HG02973 (cell line): ENCODE data around the gene SETD2.

Experiments
- ATAC-seq: cut with Tn5 transposase; IDR thresholded peaks from one replicate; pipeline ENCODE4 v1.9.1; 2021; ENCODE audit warnings: moderate library complexity; ENCODE audit not compliant: unreplicated experiment

The SETD2 gene

DNA sequence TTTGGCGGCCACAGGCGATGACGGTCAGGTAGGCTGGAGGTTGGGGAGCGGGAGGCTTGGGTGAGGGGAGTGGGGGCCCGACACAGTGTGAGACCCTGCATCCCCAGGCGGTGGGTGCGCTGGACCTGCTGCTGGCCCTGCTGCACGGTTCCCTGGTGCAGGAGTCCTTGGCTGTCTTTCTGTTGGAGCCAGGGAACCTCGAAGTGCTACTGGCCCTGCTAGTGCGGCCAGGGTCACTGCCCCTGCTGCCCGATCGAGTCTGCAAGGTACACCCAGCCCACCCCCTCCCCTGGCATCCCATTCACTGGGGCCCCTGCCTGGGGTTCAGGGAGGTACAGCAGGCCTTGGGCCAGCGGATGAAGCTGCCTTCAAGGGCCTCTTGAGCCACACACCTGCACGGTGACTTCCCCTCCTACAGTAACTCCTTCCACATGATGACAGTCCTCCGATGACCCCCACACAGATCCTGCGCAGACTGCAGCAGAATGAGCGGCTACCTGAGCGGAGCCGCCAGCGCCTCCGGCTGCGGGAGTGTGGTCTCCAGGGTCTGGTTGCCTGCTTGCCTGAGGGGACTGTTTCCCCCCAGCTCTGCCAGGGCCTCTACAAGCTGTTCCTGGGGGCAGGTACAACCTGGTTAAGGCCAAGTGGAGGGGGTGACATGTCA lies 164.9 kb downstream of the SETD2 start:
- ATAC-seq = no peak

DNA sequence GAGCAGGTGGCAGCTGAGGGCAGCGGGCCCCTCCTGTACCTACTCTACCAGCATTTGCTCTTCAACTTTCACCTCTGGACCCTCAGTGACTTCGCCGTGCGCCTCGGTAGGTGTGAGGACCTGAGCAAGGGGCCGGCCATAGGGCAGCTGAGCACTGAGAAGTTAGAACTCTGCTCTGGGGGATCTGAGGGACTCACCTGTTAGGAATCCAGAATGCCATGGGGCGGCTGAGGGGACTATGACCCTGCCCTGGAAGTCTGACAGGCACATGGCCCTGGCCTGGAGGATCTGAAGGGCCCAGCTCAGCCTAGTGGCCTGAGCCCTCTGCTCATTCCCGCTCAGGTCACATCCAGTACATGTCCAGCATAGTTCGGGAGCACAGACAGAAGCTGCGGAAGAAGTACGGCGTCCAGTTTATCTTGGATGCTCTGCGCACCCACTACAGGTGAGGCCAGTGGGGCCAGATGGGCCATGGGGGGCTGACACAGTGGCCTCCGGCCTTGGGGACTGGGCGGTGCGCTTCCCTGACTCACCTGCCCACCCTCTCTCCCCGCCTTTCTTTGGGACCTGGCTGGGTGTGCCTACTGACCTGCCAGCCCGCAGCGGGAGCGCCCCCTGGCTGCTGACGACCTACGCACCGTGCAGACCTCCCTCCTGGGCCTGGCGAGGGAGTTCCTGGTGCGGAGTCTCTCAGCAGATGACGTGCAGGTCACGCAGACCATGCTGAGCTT lies 165.6 kb downstream of the SETD2 start:
- no peak for ATAC-seq

DNA sequence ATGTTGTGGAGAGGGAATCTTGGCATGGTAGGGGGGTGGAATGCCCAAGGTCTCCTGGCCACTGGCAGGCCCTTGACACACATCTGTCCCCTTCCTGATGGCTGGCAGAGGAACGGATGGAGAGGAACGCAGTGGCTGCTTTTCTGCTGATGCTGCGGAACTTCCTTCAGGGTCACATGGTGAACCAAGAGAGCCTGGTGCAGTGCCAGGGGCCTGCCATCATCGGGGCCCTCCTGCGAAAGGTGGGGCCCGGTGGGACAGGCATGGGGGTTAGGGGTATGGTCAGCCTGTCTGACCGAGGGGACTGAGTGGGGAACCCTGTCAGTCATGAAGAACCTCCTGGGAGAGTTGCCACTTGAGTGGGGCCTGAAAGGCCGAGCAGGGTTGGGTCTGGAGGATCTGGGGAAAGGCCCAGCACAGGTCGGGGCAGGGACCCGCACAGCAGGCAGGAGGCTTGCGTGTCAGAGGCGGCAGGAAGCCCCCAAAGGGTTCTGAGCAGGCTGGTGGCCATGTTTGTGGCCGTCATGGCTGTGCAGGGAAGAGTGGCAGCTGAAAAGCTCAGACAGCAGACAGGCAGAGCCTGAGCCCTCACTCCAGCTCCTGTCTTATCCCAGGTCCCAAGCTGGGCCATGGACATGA lies 166.3 kb downstream of the SETD2 start:
- no peak for ATAC-seq

DNA sequence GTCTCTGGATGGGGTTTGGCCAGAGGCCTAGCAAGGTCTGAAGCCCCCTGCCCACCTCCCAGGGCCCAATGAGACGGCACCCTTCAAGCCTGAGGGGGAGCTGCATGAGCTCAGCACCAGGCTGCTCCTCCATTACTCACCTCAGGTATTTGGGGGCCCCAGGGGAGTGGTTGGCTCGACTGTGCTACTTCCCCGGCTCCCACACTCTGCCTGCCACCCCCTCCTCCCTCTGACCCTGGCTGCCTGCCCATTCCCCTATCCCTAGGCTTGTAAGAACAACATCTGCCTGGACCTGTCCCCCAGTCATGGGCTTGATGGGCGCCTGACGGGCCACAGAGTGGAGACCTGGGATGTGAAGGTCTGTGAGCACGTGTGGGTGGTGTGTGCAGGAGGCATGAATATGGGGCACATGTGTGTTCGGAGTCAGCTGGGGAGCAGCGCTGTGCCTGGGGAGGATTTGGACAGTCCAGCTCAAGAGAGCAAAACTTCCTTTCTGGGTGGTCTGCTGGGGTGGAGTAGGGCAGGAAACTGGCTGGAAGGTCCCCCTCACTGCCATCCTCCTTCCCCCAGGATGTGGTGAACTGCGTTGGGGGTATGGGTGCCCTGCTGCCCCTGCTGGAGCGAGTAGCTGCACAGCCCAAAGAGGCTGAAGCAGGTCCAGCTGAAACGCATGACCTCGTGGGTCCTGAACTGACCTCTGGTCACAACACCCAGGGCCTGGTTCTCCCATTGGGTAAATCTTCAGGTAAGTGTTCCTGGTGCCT lies 167.0 kb downstream of the SETD2 start:
- no peak for ATAC-seq

DNA sequence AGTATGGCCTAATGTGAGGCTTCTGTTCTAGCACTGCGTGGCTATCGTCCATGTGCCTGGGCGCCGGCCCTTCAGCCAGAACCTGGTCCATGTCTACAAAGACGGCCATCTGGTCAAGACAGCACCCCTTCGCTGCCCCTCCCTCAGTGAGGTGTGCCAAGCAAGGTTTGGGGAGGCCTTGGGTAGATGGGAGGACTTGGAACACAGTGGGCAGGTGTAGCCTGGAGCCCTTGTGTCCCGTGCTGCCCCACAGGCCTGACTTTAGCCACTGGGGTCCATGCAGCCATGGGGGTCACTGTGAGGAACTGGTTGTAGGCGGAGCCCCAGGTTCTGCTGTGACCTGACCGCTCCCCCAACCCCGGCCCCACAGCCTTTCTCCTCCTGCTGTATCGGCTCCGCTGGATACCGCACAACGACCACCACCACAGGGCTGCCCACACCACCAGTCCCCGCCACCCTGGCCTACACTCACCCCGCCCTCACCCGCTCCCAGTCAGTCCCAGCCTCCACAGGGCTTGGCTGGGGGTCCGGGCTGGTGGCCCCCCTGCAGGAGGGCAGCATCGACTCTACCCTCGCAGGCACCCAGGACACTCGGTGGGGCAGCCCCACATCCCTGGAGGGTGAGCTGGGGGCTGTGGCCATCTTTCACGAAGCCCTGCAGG lies 167.9 kb downstream of the SETD2 start:
- ATAC-seq = no peak

DNA sequence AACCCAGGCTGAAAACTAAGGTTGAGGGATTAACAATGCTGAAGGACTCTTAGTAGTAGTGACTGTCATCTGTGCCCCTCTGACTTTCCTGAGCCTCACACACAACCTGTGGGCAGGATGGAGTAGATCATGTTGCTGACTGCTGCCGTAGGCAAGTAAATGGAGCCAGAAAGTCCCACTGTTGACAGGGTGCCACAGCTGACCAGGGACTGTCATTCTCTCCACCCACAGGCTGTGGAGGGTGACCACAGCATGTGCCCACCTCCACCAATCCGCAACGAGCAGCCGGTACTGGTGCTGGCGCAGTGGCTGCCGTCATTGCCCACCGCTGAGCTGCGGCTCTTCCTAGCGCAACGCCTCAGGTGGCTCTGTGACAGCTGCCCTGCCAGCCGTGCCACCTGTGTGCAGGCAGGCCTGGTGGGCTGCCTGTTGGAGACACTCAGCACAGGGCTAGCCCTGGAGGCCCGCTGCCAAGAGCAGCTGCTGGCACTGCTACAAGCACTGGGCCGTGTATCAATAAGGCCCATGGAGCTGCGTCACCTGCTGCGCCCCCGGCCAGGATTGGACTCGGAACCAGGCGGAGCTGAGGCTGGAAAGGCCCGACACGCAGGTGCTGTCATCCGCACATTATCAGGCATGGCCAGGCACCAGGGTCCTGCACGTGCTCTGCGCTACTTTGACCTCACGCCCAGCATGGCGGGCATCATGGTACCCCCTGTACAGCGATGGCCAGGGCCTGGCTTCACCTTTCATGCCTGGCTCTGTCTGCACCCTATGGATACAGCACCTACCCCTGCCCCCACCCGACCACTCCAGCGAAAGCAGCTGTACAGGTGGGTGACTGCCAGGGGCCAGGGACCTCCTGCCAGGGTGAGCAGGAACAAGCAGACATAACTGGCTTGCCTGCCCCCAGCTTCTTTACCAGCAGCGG lies 168.8 kb downstream of the SETD2 start:
- ATAC-seq = no peak

DNA sequence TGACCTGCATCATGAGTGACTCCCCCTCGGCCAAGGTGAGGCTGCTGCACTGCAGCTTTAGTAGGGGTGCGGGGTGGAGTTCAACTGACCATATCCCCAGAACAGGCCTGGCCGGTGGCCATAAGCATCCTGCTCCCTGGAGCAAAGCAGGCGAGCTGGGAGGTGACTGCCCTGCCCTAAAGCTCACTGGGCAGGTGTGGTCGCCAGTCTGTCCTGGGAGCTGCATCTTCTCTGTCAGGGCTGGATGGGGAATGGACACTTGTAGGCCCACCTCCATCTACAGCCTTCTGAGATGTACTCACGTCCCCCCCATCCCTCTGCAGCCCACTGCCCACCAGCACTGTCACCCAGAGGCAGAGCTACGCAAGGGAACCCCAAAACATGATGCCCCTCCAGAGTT lies 169.9 kb downstream of the SETD2 start:
- no peak for ATAC-seq

DNA sequence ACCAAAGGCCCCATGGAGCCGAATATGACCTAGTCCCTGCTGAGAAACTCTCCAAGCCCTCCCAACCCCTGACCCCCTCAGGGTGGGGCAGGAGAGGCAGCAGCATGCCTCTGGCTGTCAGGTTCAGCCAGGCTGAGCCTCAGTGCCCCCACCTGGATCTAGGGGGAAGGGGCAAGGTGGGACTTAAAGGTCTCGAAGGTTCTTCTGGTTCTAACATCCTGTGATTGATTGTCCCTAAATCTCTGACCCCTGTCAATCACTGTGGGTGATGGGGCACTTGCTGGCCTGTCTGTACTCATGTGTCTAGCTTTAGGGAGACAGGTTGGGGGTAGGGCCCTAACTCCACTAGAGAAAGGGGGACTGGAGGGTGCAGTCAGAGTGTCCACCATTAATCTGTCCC lies 170.6 kb downstream of the SETD2 start:
- no peak for ATAC-seq

DNA sequence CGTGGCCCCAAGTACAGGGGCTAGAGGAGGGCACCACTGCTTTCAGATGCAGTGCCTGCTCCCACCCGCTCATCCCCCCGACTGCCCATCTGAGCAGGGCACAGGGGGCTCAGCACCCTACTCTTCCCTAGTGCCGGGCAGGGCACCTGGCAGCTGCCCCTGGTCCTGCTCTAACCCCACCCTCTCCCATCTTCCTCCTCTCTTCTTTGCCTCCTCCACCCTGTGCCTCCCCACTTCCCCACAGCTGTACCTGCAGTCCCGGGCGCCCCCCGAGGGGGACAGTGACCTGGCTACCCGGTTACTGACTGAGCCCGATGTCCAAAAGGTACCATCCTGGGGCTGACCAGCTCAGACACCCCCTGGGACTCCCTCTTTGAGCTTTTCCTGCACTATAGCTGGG lies 171.7 kb downstream of the SETD2 start:
- no peak for ATAC-seq

DNA sequence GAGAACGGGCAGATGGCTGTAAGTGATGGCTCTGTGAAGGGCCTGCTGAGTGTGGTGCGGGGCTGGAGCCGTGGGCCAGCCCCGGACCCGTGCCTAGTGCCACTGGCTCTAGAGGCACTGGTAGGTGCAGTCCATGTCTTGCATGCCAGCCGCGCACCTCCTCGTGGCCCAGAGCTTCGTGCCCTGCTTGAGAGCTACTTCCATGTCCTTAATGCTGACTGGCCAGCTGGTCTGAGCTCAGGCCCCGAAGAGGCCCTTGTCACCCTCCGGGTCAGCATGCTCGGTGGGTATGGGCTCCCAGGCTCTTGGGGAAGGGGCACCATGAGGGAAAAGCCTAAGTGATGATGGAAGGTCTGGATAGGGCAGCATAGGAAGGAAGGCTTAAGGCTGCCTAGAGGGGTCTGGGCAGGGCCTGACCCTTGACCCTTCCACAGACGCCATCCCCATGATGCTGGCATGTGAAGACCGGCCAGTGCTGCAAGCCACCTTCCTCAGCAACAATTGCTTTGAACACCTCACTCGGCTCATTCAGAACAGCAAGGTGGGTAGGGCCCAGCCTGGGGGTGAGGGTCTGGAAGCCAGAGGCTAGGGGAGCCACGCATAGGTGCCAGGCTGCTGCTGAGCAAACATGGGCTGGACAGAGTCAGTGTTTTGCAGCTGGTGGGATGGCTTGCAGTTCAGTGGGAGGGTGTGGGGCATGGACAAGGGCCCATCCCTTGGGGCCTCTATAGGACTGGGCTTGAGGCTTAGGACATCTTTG lies 172.3 kb downstream of the SETD2 start:
- no peak for ATAC-seq

DNA sequence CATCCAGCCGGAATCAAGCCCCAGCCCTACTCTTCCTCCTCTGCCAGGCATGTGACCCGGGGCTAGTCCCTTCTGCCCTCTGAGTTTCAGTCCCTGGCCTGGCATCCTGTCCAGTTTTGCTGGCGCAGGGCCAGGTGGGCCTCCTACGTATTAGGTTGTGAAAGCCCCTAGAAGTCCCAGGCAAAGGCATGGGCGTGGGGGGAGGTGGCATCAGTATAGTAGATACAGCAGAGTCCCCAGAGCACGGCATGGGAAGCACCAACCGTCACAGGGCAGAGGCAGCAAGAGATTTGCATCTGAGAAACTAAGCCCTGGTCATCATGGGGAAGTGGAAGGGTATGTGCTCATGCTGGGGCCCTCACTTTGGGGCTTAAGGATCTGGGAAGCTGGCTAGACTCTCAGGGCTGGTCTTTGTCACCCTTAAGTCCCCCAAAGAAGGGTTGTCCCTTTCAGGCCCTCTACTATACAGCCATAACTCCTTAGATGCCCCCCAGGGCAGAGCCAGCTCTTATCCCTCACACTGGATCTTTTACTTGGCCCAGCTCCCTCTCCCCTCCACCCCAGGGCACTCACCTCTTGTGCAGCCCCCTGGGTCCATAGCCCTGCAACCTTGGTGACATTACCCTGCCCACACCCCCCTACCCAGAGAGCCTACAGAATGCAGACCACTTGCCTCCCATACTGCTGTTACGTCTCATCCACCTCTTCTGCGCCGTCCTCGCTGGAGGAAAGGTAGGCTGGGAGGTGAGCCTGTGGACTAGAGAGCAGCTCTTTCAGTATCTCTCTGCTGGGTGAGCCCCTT lies 173.1 kb downstream of the SETD2 start:
- no peak for ATAC-seq

DNA sequence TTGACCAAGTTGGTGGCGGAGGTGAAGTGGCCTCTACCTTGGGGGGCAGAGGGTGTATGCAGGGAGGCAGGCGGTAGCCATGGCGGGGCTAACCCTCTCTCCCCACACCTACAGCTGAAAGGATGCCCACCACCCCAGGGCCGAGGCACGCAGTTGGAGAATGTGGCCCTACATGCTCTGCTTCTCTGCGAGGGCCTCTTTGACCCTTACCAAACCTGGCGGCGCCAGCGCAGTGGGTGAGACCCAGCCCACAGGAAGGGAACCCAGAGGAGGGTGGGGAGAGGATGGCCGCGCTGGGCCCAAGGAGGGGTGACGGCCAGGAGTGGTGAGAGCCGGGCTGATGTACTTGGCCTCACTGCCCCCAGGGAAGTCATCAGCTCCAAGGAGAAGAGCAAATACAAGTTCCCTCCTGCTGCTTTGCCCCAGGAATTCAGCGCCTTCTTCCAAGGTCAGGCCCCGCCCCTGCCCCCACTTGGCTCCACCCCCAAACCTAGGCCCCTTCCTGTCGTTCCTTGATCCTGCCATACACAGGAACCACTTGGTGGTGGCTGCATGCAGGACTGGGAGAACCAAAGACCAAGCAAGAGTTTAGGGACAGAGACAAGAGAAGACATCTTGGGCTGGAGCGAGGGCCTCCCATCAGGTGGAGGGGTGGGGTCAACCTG lies 174.6 kb downstream of the SETD2 start:
- no peak for ATAC-seq

DNA sequence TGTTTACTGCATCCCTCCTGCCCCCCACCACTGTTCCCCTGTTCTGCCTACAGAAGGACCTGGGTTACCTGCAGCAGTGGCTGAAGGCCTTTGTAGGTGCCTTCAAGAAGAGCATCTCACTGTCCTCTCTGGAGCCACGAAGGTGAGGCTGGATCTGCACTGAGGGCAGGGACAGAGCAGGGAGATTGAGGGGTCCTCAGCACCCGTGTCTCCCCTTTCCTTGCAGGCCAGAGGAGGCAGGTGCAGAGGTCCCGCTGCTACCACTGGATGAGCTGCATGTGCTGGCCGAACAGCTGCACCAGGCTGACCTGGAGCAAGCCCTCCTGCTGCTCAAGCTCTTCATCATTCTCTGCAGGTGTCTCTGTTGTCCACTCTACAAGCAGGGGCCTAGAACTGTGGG lies 175.3 kb downstream of the SETD2 start:
- no peak for ATAC-seq

DNA sequence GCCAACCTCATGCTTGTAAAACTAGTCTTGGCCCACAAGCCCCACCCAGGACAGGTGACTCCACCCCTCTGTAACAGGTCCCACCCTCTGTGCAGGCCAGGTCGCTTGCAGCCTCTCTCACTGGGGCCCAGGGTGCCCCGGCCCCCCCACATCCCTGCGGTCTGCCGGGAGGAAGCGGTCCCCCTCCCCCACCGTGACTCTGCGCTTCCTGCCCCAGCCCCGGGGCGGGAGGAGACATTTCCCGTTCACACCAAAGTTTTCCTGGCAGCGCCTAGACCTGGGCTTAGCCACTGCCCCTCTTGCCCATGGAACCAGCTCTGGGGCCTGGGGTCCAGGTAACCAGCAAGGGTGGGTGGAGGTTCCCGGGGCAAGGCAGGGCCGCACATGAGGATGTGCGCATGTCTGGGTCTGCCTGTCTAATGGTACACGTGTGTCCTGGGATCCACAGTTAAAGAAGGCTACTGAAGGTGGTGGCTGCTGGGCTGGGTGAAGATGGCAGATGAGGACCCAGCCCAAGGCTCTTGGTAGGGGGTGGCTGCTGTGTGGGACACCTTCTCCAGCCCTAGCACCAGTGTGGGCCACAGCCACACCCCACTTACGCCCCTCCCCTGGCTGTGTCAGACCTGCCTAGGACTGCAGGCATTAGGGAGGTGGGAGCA lies 176.0 kb downstream of the SETD2 start:
- peak; percentile 63 for ATAC-seq

DNA sequence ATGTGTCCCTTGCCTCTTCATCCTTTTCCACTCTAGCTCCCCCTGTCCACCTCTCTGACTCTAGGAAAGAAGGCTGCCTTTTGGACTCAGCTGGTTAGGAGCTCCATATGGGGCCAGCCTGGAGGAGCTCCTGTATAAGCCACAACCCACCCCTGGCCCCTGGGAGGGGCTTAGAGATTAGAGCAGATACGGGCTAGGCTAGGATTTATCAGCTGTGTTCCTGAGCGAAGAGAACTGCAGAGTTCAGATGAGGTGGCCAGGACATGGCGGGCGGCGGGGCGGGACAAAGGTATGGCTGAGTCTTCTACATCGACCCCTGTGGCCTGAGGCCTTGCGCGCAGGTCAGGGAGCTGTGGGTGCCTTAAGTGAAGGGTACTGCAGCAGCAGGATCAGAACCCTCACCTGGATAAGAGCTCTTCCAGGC lies 176.6 kb downstream of the SETD2 start:
- ATAC-seq = no peak

DNA sequence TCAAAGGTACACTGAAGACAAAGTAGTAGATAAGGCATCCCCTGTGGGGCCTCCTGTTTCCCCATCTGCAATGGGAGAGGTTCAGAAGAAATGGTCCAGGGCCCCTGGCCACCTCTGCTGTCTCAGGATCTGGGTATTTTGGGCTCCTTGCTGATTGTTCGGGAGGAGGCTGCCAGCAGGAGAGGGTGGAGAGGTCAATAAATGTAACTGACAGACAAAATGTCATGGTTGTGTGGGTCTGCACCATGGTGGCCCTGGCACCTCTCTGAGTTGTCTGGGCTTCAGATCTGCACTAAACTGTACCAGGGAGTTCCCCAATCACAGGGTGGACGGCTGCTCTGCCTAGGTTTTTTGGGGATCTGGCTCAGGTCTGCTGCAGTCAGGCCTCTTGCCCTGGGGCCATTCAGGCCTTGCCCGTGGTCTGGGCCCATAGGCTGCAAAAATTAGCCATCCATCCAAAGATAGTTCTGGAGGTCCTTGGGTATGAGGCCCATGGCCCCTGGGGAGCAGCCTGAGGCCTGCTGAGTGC lies 177.1 kb downstream of the SETD2 start:
- no peak for ATAC-seq
